HL-60 (cell line): ENCODE results near the gene MAP4.

Experiments used
- DNase-seq, 2 experiments: peaks; one replicate each; pipeline ENCODE4 v3.0.0-alpha.2; 2010 to 2020; ENCODE audit warnings: low read depth in 1 of 2, low spot score in 1 of 2
- H3K27ac ChIP-seq: fragments of 250-450 bp; sonication (Bioruptor Pico); replicated peaks from 2 replicates; pipeline ENCODE4 v1.5.1; 2020; ENCODE audit warnings: mild to moderate bottlenecking, moderate library complexity
- H3K27me3 ChIP-seq: fragments of 250-450 bp; sonication (Bioruptor Pico); 2 replicates; pipeline ENCODE4 v1.5.1; 2021; ENCODE audit warnings: mild to moderate bottlenecking, moderate library complexity; ENCODE audit not compliant: insufficient read depth, poor library complexity, severe bottlenecking
- H3K4me3 ChIP-seq: replicated peaks from 2 replicates; pipeline ENCODE4 v1.5.1; 2011; ENCODE audit warnings: mild to moderate bottlenecking, control low read depth, low read length; ENCODE audit not compliant: insufficient read depth
- GABPA ChIP-seq: IDR thresholded peaks from 2 replicates; pipeline ENCODE4 v1.6.1; 2012; ENCODE audit warnings: low read depth
- POLR2AphosphoS5 ChIP-seq: IDR thresholded peaks from 2 replicates; pipeline ENCODE4 v1.6.1; 2012; ENCODE audit warnings: low read depth
- REST ChIP-seq: IDR thresholded peaks from 2 replicates; pipeline ENCODE4 v1.6.1; 2012; ENCODE audit warnings: low read depth; ENCODE audit not compliant: insufficient replicate concordance
- SPI1 ChIP-seq: IDR thresholded peaks from 2 replicates; pipeline ENCODE4 v1.6.1; 2012; ENCODE audit warnings: low read depth, mild to moderate bottlenecking, borderline replicate concordance
- TF ChIP-seq, protein P1 (sequence below): IDR thresholded peaks from one replicate; pipeline ENCODE4 v1.5.1; 2011; ENCODE audit warnings: low read length, control low read depth, inconsistent platforms; ENCODE audit not compliant: insufficient read depth

MAP4 gene

DNA sequence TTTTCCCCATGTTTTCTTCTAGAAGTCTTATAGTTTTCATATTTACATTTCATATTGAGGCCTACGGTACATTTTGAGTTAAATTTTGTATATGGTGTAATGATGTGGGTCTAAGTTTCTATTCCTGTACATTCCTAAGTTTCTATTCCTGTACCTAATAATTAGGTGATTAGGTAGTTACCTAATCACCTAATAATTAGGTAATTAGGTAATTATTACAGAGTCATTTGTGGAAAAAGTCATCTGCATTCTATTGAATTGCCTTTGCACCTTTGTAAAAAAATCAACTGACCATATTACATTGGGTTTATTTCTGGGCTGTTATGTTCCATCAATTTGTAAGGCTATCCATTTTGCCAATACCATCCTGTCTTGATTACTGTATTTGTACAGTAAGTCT is 37.1 kb downstream of the MAP4 start:
- TF ChIP-seq REST (no peak), POLR2AphosphoS5 (no peak), SPI1 (no peak), GABPA (no peak)
- TF ChIP-seq, protein P1, sequence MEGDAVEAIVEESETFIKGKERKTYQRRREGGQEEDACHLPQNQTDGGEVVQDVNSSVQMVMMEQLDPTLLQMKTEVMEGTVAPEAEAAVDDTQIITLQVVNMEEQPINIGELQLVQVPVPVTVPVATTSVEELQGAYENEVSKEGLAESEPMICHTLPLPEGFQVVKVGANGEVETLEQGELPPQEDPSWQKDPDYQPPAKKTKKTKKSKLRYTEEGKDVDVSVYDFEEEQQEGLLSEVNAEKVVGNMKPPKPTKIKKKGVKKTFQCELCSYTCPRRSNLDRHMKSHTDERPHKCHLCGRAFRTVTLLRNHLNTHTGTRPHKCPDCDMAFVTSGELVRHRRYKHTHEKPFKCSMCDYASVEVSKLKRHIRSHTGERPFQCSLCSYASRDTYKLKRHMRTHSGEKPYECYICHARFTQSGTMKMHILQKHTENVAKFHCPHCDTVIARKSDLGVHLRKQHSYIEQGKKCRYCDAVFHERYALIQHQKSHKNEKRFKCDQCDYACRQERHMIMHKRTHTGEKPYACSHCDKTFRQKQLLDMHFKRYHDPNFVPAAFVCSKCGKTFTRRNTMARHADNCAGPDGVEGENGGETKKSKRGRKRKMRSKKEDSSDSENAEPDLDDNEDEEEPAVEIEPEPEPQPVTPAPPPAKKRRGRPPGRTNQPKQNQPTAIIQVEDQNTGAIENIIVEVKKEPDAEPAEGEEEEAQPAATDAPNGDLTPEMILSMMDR = no peak
- Histone ChIP-seq H3K27me3 (no peaks in the 10 kb centered on the region), H3K27ac (no peak overlapping the region), H3K4me3 (no peak overlapping the region)
- DNase-seq = no peak

DNA sequence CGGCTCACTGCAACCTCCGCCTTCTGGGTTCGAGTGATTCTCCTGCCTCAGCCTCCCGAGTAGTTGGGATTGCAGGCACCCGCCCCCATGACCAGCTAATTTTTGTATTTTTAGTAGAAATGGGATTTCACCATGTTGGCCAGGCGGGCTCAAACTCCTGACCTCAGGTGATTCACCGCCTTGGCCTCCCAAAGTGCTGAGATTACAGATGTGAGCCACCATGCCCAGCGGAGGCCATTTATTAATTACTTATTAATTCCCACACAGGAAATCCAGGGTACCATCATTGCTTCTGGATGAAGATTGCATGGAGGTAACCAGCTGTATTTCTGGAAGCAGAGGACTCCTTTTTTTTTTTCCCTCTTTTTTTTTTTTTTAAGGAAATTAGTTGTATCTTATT is 37.8 kb downstream of the MAP4 start:
- Histone ChIP-seq H3K4me3 (no peak overlapping the region), H3K27me3 (no peaks in the 10 kb centered on the region), H3K27ac (no peak overlapping the region)
- DNase-seq = no peak
- no peak for TF ChIP-seq REST
- no peak for TF ChIP-seq GABPA
- TF ChIP-seq POLR2AphosphoS5 = no peak
- no peak for TF ChIP-seq SPI1
- TF ChIP-seq, protein P1 = no peak

DNA sequence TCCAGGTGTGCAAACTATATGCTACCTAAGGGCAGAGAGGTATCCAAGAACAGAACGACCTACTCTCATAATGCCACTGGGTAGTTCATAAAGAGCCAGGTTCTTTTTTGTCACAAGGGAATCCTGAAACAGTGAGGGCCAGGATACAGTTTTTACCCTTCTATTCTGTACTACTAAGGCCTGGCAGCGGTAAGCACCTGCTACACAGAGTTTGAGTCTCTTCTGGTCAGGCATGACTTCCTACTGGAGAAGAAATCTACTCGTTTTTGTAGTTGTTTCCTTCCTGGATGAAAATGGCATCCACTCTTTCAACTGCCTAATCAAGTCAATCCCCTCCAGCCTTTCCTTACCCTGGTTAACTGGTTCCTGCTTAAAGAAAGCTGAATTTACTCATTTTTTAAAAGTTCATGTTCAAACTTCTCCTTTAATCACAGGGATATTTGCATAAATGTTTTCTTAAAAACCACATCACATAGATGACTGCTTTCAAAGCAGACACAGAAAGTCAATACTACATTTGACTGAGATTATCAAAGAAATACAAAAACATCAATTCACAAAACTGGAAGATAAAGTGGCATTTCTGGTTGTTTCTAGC is 40.0 kb downstream of the MAP4 start:
- Histone ChIP-seq H3K27ac (no peak overlapping the region), H3K4me3 (no peak overlapping the region), H3K27me3 (no peaks in the 10 kb centered on the region)
- TF ChIP-seq SPI1 = no peak
- no peak for TF ChIP-seq GABPA
- TF ChIP-seq, protein P1 = no peak
- no peak for TF ChIP-seq POLR2AphosphoS5
- TF ChIP-seq REST = no peak
- DNase-seq = no peak
